GM23248 (cell line): ENCODE results near the gene FN1.

Experiments
- EZH2 ChIP-seq: fragments of 200-600 bp; sonication (generic); IDR thresholded peaks from 2 replicates; pipeline ENCODE4 v1.6.1; 2018; ENCODE audit warnings: antibody characterized with exemption, mild to moderate bottlenecking; ENCODE audit not compliant: insufficient read depth, poor library complexity, severe bottlenecking
- EZH2phosphoT487 ChIP-seq: fragments of 200-600 bp; sonication (generic); IDR thresholded peaks from 2 replicates; pipeline ENCODE4 v1.6.1; 2018; ENCODE audit warnings: antibody characterized with exemption, moderate library complexity, mild to moderate bottlenecking, low read depth; ENCODE audit not compliant: insufficient read depth

GRCh38 chr2:215423928-215424540, 11.8 kb downstream of the FN1 start:
- no peak for TF ChIP-seq EZH2
- TF ChIP-seq EZH2phosphoT487: no peak
